SK-N-SH (cell line): ENCODE measurements around the gene THADA. TPM values are rescaled to one million over a fixed set of nuclear protein-coding genes. Genes with fewer than 3 reads are reported as not detected.
A peak's percentile ranks its signal among the peaks of the same experiment; 100 is the strongest.
"Not testable (repeated sequence)": the region's sequence is repeated elsewhere in the genome, so short reads cannot be mapped to it uniquely, and the experiment has no call there.

ENCODE experiments used
- CTCF ChIA-PET: fragments of 300-600, 350-600 bp; formaldehyde crosslinking; extraction: SDS; loops from one replicate; lab custom pipeline; 2021; lab: Yijun Ruan, JAX
- POLR2A ChIA-PET: fragments of 350-600 bp; sonication (Branson Sonifier 250); formaldehyde crosslinking; extraction: SDS; loops from one replicate; lab custom pipeline; 2020; ENCODE audit warnings: antibody characterized with exemption, inconsistent platforms; lab: Yijun Ruan, JAX
- DNase-seq: peaks from one replicate; pipeline ENCODE4 v3.0.0; 2012
- H2AFZ ChIP-seq: fragments of 200-600 bp; sonication (generic); 2 replicates; pipeline ENCODE4 v1.8.1; 2016; ENCODE audit warnings: antibody characterized with exemption, mild to moderate bottlenecking, low read depth
- H3F3A ChIP-seq: fragments of 200-600 bp; sonication (generic); replicated peaks from 2 replicates; pipeline ENCODE3; 2016; ENCODE audit warnings: antibody characterized with exemption, mild to moderate bottlenecking; ENCODE audit not compliant: insufficient read depth
- H3K27ac ChIP-seq, 2 experiments: fragments of 200-500 bp in 1 of 2; fragments of 200-600 bp in 1 of 2; sonication (Bioruptor generic) in 1 of 2; sonication (generic), shearing (Covaris generic) in 1 of 2; 2 replicates each; pipeline versions ENCODE4 v1.5.1 to v1.6.1; 2014 to 2016; ENCODE audit warnings: low read depth in 2 of 2, inconsistent platforms in 1 of 2, low read length in 1 of 2, mild to moderate bottlenecking in 1 of 2, mixed read lengths in 1 of 2
- H3K27me3 ChIP-seq: fragments of 200-600 bp; sonication (generic), shearing (Covaris generic); 2 replicates; pipeline ENCODE4 v1.6.1; 2016; ENCODE audit warnings: mixed run types; ENCODE audit not compliant: insufficient read depth
- H3K36me3 ChIP-seq, 2 experiments: fragments of 200-500 bp in 1 of 2; fragments of 200-600 bp in 1 of 2; sonication (Bioruptor generic) in 1 of 2; sonication (generic) in 1 of 2; replicated peaks in 1 of 2; 2 replicates each; pipeline versions ENCODE3 to v1.5.1; 2014 to 2016; ENCODE audit warnings: low read length in 1 of 2, mild to moderate bottlenecking in 1 of 2; ENCODE audit not compliant: insufficient read depth in 2 of 2, control insufficient read depth in 1 of 2
- H3K4me1 ChIP-seq, 2 experiments: fragments of 200-500 bp in 1 of 2; fragments of 200-600 bp in 1 of 2; sonication (Bioruptor generic) in 1 of 2; sonication (generic), shearing (Covaris generic) in 1 of 2; 2 replicates each; pipeline versions ENCODE4 v1.5.1 to v1.6.1; 2014 to 2016; ENCODE audit warnings: low read depth in 1 of 2, low read length in 1 of 2, mixed run types in 1 of 2; ENCODE audit not compliant: insufficient read depth in 2 of 2, control insufficient read depth in 1 of 2
- H3K4me2 ChIP-seq: fragments of 200-600 bp; sonication (generic), shearing (Covaris generic); 2 replicates; pipeline ENCODE4 v1.6.1; 2017; ENCODE audit warnings: mixed run types
- H3K4me3 ChIP-seq, 2 experiments: fragments of 200-500 bp in 1 of 2; fragments of 200-600 bp in 1 of 2; sonication (Bioruptor generic) in 1 of 2; sonication (generic), shearing (Covaris generic) in 1 of 2; 2 replicates each; pipeline versions ENCODE4 v1.5.1 to v1.8.1; 2014 to 2016; ENCODE audit warnings: low read depth in 2 of 2, inconsistent platforms in 1 of 2, low read length in 1 of 2, mild to moderate bottlenecking in 1 of 2, mixed read lengths in 1 of 2, moderate library complexity in 1 of 2
- H3K79me2 ChIP-seq: fragments of 200-600 bp; sonication (generic); 2 replicates; pipeline ENCODE4 v1.8.1; 2017; ENCODE audit warnings: mild to moderate bottlenecking; ENCODE audit not compliant: insufficient read depth
- H3K9ac ChIP-seq: fragments of 200-600 bp; sonication (generic); 2 replicates; pipeline ENCODE4 v1.6.1; 2017; ENCODE audit warnings: mixed run types
- H3K9me2 ChIP-seq: fragments of 200-600 bp; sonication (generic); 2 replicates; pipeline ENCODE4 v1.6.1; 2017; ENCODE audit warnings: mixed run types
- H3K9me3 ChIP-seq: fragments of 200-600 bp; sonication (generic); 2 replicates; pipeline ENCODE4 v1.6.1; 2017; ENCODE audit warnings: mixed run types, mild to moderate bottlenecking, moderate library complexity
- H4K20me1 ChIP-seq: fragments of 200-600 bp; sonication (generic); 2 replicates; pipeline ENCODE4 v1.6.1; 2017; ENCODE audit warnings: mild to moderate bottlenecking, mixed run types; ENCODE audit not compliant: insufficient read depth
- CHD2 ChIP-seq: fragments of 150-350 bp; IDR thresholded peaks from 2 replicates; pipeline ENCODE4 v1.6.1; 2018; ENCODE audit warnings: low read length; ENCODE audit not compliant: partially characterized antibody
- ELF1 ChIP-seq: IDR thresholded peaks from 2 replicates; pipeline ENCODE4 v1.4.0; 2012
- EP300 ChIP-seq, 2 experiments: IDR thresholded peaks; 2 replicates each; pipeline versions ENCODE4 v1.4.0 to v1.6.1; 2012; ENCODE audit warnings: borderline replicate concordance in 1 of 2, low read depth in 1 of 2, low read length in 1 of 2
- FOSL2 ChIP-seq: IDR thresholded peaks from 2 replicates; pipeline ENCODE4 v1.4.0; 2012; ENCODE audit warnings: low read depth, mild to moderate bottlenecking, moderate library complexity, borderline replicate concordance
- FOXJ3 ChIP-seq: sonication (generic); formaldehyde crosslinking; IDR thresholded peaks from 2 replicates; pipeline ENCODE4 v1.5.1; 2020; ENCODE audit warnings: mild to moderate bottlenecking, missing genetic modification reagents
- FOXM1 ChIP-seq: IDR thresholded peaks from 2 replicates; pipeline ENCODE4 v1.4.0; 2012; ENCODE audit warnings: low read depth, mild to moderate bottlenecking
- GATA2 ChIP-seq: sonication (generic); formaldehyde crosslinking; IDR thresholded peaks from 2 replicates; pipeline ENCODE4 v1.5.0; 2020; ENCODE audit warnings: mild to moderate bottlenecking, missing genetic modification reagents
- JUND ChIP-seq: IDR thresholded peaks from 2 replicates; pipeline ENCODE4 v1.4.0; 2012
- MEF2A ChIP-seq: IDR thresholded peaks from 2 replicates; pipeline ENCODE4 v1.4.0; 2012; ENCODE audit warnings: low read depth, borderline replicate concordance
- MXI1 ChIP-seq: IDR thresholded peaks from 2 replicates; pipeline ENCODE4 v1.6.1; 2012; ENCODE audit warnings: mild to moderate bottlenecking, low read depth, low read length, improper control_type of control experiment
- NFIC ChIP-seq: IDR thresholded peaks from 2 replicates; pipeline ENCODE4 v1.4.0; 2012; ENCODE audit warnings: borderline replicate concordance
- RAD21 ChIP-seq: IDR thresholded peaks from 2 replicates; pipeline ENCODE4 v1.6.1; 2012; ENCODE audit warnings: mild to moderate bottlenecking, low read length
- RCOR1 ChIP-seq: fragments of 150-350 bp; IDR thresholded peaks from 2 replicates; pipeline ENCODE4 v1.6.1; 2017; ENCODE audit warnings: antibody characterized with exemption, low read length
- RXRA ChIP-seq: IDR thresholded peaks from 2 replicates; pipeline ENCODE4 v1.4.0; 2012; ENCODE audit warnings: low read depth, mild to moderate bottlenecking, borderline replicate concordance
- SIN3A ChIP-seq: IDR thresholded peaks from 2 replicates; pipeline ENCODE4 v1.6.1; 2012; ENCODE audit warnings: low read depth, mild to moderate bottlenecking, low read length, moderate library complexity, borderline replicate concordance
- TAF1 ChIP-seq: IDR thresholded peaks from 2 replicates; pipeline ENCODE4 v1.6.1; 2012; ENCODE audit warnings: low read depth, mild to moderate bottlenecking, low read length, moderate library complexity, borderline replicate concordance
- TEAD4 ChIP-seq: IDR thresholded peaks from 2 replicates; pipeline ENCODE4 v1.4.0; 2012; ENCODE audit warnings: mild to moderate bottlenecking, borderline replicate concordance; ENCODE audit not compliant: insufficient read depth
- WGBS: methylation state at CpG from one replicate; pipeline ENCODE4 v1.1.6; 2017; ENCODE audit warnings: low lambda C conversion rate; 5-methylcytosine and 5-hydroxymethylcytosine counted together
- polyA plus RNA-seq, 3 experiments: library from polyadenylated mRNA; depleted of rRNA; stranded (reverse); fragments of >200 nt; gene quantifications; 2 replicates each; pipeline ENCODE4 v1.2.3, GENCODE V29; 2012
- TF ChIP-seq, protein P1 (sequence below): IDR thresholded peaks from 2 replicates; pipeline ENCODE4 v1.6.1; 2012; ENCODE audit warnings: mild to moderate bottlenecking, low read depth, low read length, moderate library complexity
- TF ChIP-seq, protein P2 (sequence below): IDR thresholded peaks from 2 replicates; pipeline ENCODE4; 2012
- TF ChIP-seq, protein P3 (sequence below): IDR thresholded peaks from 2 replicates; pipeline ENCODE4 v1.4.0; 2012; ENCODE audit warnings: low read depth, borderline replicate concordance

The THADA gene
- polyA plus RNA-seq, 1 of the 3 experiments (the other 2 are of a cell fraction), result 25.6 TPM

DNA sequence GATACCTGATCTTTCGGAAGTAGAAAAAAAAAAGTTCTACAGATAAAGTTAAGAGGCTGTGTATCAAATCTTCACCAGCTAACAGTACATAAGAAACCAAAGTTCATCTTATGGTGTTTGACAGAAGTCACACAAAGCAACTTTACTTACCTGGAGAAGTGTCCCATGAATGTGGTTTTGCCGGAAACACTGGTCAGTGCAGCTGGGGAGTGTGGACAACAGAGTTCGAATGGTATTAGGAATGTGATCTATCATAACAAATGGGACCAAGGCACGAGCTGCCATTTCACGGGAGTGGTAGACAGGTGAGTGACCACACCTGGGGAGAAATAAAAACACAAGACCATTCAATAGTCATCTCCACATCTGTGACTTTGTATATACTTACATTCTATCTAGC lies 198.0 kb downstream of the THADA start:
- Histone ChIP-seq H4K20me1 (no peaks in the 10 kb centered on the region), H3K9me2 (no peaks in the 10 kb centered on the region), H2AFZ (no peak overlapping the region), H3K9me3 (no peaks in the 10 kb centered on the region), H3K9ac (no peak overlapping the region), H3K4me3 (no peak overlapping the region), H3K27ac (peak overlapping the region in 1 of 2 experiments; percentile 78; a peak in 2 of 4 replicates), H3K27me3 (no peaks in the 10 kb centered on the region), H3F3A (peaks cover 7% of the 10 kb centered on the region), H3K36me3 (peaks cover 13 to 19% of the 10 kb centered on the region in 2 experiments), H3K4me2 (no peak overlapping the region), H3K79me2 (no peaks in the 10 kb centered on the region), H3K4me1 (peaks cover 0 to 40% of the 10 kb centered on the region in 2 experiments)
- TF ChIP-seq RCOR1 (no peak), FOXM1 (no peak), MEF2A (no peak), GATA2 (CRISPR knock-in tag) (no peak), NFIC (no peak), ELF1 (no peak), FOXJ3 (CRISPR knock-in tag) (no peak), RAD21 (no peak), SIN3A (no peak), CHD2 (no peak), TAF1 (no peak), TEAD4 (no peak), RXRA (no peak)
- TF ChIP-seq, protein P1, sequence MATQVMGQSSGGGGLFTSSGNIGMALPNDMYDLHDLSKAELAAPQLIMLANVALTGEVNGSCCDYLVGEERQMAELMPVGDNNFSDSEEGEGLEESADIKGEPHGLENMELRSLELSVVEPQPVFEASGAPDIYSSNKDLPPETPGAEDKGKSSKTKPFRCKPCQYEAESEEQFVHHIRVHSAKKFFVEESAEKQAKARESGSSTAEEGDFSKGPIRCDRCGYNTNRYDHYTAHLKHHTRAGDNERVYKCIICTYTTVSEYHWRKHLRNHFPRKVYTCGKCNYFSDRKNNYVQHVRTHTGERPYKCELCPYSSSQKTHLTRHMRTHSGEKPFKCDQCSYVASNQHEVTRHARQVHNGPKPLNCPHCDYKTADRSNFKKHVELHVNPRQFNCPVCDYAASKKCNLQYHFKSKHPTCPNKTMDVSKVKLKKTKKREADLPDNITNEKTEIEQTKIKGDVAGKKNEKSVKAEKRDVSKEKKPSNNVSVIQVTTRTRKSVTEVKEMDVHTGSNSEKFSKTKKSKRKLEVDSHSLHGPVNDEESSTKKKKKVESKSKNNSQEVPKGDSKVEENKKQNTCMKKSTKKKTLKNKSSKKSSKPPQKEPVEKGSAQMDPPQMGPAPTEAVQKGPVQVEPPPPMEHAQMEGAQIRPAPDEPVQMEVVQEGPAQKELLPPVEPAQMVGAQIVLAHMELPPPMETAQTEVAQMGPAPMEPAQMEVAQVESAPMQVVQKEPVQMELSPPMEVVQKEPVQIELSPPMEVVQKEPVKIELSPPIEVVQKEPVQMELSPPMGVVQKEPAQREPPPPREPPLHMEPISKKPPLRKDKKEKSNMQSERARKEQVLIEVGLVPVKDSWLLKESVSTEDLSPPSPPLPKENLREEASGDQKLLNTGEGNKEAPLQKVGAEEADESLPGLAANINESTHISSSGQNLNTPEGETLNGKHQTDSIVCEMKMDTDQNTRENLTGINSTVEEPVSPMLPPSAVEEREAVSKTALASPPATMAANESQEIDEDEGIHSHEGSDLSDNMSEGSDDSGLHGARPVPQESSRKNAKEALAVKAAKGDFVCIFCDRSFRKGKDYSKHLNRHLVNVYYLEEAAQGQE, result no peak
- WGBS, result 96% methylated on average over 5 of the region's 5 CpGs
- no peak for DNase-seq
- CTCF ChIA-PET, result interaction anchor here (0.6 to 1.2 kb wide), 2 partner anchors 86 to 97 kb away, joined by 3 to 5 read pairs; no protein-coding TSS in a partner anchor
- POLR2A ChIA-PET, result interaction anchor here (0.6 kb wide), 1 partner anchor 36 kb away, joined by 4 read pairs; no protein-coding TSS in a partner anchor

DNA sequence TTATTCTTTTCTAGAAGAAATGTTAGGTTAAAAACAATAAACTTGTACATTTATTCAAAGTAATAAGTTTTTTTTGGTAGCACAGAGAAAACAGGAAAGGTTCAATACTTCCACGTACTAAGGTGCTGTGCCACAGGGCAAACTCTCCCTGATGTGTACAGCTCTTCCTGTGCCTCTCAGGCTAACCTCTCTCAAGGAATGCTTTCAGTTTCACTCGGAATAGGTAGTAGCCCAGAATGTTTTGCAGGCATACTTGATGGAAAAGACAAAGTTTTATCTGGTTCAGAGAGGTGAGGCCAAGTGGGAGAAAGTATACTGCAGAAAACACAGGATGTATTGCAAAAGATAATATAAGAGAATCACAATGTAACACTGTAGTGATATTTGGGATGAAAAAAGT lies 198.4 kb downstream of the THADA start:
- Histone ChIP-seq H3K36me3 (peaks cover 13 to 19% of the 10 kb centered on the region in 2 experiments), H3K4me3 (no peak overlapping the region), H3K4me2 (no peak overlapping the region), H3K9me2 (no peaks in the 10 kb centered on the region), H3K27me3 (no peaks in the 10 kb centered on the region), H2AFZ (no peak overlapping the region), H3K4me1 (peaks cover 3 to 40% of the 10 kb centered on the region in 2 experiments), H3K79me2 (no peaks in the 10 kb centered on the region), H3K9ac (no peak overlapping the region), H3K9me3 (no peaks in the 10 kb centered on the region), H3K27ac (0 out of 4 replicates have a peak overlapping the region, but pooled peaks of 1 of the 2 experiments have one; percentile 6), H4K20me1 (no peaks in the 10 kb centered on the region), H3F3A (peaks cover 11% of the 10 kb centered on the region)
- ChIA-PET CTCF (interaction anchor here (0.6 to 1.2 kb wide), 2 partner anchors 87 to 98 kb away, joined by 3 to 5 read pairs; no protein-coding TSS in a partner anchor), POLR2A (no interaction called here)
- DNase-seq, result no peak
- TF ChIP-seq MXI1, result no peak
- TF ChIP-seq FOSL2, result no peak
- no peak for TF ChIP-seq CHD2
- TF ChIP-seq, protein P2, sequence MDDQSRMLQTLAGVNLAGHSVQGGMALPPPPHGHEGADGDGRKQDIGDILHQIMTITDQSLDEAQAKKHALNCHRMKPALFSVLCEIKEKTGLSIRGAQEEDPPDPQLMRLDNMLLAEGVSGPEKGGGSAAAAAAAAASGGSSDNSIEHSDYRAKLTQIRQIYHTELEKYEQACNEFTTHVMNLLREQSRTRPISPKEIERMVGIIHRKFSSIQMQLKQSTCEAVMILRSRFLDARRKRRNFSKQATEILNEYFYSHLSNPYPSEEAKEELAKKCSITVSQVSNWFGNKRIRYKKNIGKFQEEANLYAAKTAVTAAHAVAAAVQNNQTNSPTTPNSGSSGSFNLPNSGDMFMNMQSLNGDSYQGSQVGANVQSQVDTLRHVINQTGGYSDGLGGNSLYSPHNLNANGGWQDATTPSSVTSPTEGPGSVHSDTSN, result no peak
- TF ChIP-seq TAF1, result no peak
- no peak for TF ChIP-seq JUND
- TF ChIP-seq, protein P3, sequence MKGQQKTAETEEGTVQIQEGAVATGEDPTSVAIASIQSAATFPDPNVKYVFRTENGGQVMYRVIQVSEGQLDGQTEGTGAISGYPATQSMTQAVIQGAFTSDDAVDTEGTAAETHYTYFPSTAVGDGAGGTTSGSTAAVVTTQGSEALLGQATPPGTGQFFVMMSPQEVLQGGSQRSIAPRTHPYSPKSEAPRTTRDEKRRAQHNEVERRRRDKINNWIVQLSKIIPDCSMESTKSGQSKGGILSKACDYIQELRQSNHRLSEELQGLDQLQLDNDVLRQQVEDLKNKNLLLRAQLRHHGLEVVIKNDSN, result no peak
- TF ChIP-seq EP300 (IDR thresholded peaks at IDR 0.05; ENCODE audit: borderline replicate concordance in 1 of 2, low read depth in 1 of 2, low read length in 1 of 2), result no peak
- WGBS, result 90% methylated on average over 2 of the region's 2 CpGs

DNA sequence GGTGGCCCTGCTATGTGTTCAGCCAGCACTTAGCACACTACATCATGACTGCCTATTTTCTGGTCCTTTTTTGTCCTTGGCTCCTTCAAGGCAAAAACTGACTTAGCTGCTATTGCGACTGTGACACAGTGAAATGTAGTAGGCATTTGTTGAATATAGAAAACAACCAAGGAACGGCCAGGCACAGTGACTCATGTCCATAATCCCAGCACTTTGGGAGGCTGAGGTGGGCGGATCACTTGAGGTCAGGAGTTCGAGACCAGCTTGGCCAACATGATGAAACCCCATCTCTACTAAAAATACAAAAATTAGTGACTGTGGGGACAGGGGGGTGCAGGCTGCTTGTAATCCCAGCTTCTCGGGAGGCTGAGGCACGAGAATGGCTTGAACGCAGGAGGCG lies 199.5 kb downstream of the THADA start:
- H2AFZ ChIP-seq, H3K4me3 ChIP-seq, H3K9me2 ChIP-seq, H3K27ac ChIP-seq, H3K79me2 ChIP-seq, H3K9ac ChIP-seq, H4K20me1 ChIP-seq, H3K27me3 ChIP-seq, DNase-seq, POLR2A ChIA-PET, H3K4me2 ChIP-seq, H3K9me3 ChIP-seq: not testable (repeated sequence)
- peaks cover 13 to 19% of the 10 kb centered on the region in 2 experiments for H3K36me3 ChIP-seq
- CTCF ChIA-PET, result interaction anchor here (0.6 to 1.4 kb wide), 3 partner anchors 12 to 185 kb away, joined by 3 read pairs; no protein-coding TSS in a partner anchor
- H3F3A ChIP-seq, result peaks cover 22% of the 10 kb centered on the region
- H3K4me1 ChIP-seq, result peaks cover 8 to 42% of the 10 kb centered on the region in 2 experiments
- 93% methylated on average over 8 of the region's 8 CpGs for WGBS
